ENCODE data around the gene P3H1.

P3H1 gene

DNA sequence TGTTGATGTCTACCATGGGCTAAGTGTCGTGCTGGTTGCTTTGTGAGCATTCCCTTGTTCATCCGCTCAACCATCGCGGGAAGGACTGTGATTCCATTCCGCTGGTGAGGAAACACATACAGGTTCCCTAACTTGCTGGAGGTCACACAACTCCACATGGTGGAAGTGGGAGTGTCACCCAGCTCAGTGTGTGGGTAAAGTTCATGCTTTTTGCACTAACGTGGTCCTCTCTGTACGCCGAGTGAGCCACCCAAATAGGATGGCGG is 22.7 kb downstream of the P3H1 start:
- no peak for DNase-seq (ENCODE audit: low spot score)

DNA sequence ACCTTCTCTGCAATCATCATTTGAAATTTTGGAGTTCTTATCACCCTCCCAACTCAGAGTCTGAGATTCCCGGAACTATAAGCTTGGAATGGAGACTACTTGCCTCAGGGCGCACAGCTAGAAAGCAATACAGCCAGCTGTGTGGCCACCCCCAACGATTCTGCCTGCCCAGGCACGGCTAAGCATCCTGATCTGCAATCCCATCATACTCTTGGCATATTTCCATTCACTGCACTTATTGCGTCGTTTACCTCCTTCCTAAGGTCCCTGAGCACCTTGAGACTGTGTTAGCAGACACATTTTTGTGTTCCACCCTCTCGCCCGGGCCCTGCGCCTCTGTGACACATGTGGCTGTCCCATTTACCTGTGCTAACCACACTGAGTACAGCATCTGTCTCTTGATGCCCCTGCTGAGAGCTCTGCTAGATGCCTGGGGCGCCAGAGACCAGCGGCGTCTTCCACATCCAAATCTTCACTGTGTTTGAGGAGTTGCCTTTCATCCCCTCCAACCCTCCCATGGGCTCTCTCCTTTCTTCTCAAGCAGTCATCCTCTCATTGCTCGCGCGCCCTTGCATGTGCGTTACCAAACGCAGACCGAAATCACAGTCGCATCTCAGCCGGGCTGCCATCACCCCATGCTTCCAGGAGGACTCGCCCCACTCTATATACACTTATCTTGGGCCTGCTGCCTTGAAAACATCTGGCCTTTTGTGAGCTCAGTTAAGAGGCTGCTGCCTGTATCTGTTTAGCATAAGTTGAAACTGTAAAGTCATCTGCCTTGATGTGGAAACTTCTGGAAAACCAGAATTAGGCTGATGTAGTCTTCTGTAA is 23.3 kb downstream of the P3H1 start:
- no peak for DNase-seq (ENCODE audit: low spot score)

DNA sequence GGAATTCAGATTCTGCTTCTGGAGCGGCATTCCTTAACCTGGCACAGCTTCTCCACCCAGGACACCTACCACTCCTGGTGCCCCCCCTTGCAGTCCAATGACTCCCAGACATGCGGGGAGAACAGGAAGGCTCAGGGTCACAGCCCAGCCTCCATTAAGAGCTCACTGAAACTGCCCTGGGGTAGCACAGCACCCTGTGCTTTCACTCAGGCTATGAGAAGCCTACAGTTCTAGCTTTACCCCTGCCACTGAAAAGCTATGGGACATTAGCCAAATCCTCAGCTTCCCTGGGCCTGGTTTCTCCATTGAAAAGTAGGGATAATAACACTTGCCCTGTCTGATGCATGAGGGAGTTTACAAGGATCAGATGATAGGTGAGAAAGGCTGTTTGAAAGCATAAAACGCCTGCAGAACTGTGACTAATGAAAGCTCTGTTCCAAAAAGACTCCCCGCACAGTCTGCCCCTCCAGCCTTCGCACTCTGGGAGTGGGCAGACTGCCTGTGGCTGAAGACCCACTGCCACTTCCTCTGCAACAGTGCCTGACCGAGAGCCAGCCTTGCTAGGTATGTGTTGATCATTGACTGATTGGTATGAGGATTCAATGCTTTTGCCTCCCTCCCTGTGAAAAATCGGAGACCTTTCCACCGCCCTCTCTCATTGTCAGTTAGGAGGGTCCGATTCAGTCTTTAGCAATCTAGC is 24.1 kb downstream of the P3H1 start:
- no peak for DNase-seq (ENCODE audit: low spot score)

DNA sequence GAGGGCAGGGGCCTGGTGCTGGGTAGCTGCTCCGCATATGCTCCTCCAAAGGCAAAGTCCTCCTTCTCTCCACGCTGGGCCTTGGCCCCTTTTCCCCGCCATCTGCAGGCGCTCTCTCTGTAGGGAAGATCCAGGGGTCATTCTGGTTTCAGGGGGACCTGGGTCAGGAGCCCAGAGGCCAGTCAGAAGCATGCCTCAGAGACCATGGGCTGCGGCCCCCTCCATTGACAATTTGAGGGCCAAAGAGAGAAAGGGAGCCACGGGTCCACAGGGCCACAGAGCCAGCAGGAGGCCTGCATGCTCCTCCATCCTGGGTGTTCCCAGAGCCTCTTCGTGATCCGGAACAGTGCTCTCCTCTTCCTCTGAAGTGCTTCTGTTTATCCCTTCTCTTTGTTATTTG is 24.7 kb downstream of the P3H1 start:
- no peak for DNase-seq (ENCODE audit: low spot score)

DNA sequence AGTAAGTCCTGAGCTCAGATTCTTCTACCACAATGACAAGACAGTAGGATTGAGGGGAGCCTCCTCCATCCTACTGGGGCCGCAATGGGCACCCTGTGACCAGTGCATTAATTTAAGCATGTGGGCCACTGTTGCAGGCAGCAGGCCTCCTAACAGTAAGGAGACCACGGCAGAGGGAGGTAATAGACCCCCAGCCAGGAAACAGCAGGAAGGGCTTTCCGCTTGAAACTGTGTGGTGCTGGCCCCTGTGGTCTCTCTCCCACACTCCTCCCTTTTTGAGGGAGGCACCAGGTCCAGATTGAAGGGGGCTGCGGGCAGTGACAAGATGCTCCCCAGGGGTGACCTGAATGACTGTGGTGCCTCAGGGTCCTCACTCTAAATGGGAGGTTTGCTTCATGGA is 25.1 kb downstream of the P3H1 start:
- DNase-seq (ENCODE audit: low spot score) = no peak

DNA sequence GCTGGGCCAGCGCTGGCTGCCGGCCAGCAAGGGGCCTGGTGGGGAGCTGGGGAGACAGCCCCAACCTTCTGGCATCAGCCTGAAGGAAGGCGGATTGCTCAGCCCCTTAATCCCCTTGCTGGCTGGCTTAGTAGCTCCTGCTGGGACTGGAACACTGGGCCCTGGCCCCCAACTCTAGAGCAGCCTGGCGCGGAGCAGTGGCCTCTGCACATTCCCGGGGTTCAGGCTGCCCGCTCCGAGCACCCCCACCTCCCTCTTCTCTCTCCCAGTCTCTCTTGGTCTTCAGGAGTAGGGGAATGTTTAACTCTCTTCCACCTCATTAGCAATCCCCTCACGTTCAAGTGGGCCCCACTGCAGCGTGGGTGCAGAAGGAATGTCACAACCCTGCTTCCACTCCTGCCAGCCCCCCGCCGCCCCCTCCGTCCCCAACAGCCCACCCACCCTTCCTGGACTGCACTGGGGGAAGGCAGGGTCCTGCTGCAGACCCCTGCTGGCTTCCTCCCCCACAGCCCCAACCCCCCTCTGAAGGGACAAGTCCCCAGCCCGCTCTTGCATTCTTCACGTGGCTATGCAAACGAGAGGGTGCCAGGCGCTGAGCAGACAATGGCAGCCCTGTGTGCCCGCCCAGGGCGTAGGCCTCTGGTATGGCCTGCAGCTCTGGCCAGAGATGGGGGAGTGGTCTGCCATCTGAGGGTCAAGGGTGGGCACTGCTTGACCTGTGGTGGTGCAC is 25.8 kb downstream of the P3H1 start:
- no peak for DNase-seq (ENCODE audit: low spot score)

DNA sequence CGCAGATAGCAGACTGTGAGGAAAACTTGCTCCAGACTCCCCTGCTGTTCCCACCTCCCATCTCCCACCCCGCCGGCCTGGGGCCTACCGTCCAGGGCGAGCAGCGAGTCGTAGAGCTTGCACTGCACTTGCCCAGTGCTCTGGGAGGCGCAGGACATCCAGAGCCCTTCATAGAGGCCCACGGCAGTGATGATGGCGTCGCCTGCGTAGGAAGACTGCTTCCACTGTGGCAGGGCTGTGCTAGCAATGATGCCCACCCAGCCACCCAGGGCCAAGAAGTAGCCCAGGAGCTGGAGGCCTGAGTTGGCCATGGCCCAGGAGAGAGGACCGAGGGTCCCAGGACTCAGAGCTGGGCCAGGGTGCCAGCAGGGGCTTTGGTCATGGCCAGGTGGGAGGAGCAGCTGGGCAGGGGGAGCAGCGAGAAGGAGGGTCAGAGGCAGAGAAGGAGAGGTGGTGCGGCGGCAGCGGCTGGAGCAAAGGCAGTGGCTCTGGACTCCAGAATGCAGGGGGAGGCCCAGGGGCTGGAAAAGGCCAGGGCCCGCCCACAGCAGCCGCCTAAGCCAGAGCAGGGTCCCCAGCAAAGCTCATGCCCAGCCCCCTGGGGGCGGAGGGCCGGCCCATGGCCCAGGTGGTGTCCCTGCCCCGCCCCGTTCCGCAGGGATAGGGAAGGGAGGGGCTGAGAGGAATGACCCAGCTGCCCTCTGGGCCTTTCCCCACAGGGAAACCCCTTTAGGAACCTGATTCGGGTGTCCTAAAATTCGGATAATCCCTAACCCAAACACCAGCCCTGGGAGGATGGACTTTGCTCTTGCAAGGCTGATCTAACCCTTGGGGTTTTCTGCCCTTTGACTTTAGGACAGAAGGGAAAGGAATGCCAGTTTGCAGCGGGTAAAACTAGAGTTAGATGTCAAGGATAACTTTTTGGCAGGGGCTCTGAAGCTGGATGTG is 26.8 kb downstream of the P3H1 start, which contains the start of gene CLDN19:
Gene CLDN19, minus strand, starts transcription at position 484 of the 948 bp plus-strand sequence. Its CDS starts 173 bp downstream, at position 311.
- DNase-seq (ENCODE audit: low spot score) = no peak

DNA sequence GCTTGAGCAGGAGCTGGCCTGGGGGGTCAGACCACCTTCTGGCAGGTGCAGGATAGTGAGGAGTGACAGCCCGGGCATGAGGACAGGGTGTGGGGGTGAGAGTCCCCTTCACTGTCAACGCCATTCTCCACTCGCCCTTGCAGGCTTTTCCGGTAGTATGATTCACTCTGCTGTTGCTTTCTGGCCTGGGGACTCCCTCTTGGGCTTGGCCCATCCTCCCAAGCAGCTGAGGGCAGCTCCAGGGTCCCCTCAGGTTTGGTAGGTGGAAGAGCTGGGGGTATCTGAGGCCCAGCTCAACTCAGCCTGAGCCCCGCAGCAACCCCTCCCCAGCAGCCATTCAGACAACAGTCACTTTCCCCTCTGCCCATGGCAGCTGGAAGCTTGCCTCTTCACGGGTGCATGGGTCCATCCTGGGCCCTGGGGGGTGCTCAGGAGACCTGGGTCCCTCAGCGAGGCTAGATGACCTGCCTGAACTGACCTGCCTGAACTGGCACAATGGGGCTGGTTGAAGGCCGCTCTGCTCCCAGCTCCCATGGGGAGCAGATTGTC is 28.1 kb downstream of the P3H1 start:
- DNase-seq (ENCODE audit: low spot score) = no peak

DNA sequence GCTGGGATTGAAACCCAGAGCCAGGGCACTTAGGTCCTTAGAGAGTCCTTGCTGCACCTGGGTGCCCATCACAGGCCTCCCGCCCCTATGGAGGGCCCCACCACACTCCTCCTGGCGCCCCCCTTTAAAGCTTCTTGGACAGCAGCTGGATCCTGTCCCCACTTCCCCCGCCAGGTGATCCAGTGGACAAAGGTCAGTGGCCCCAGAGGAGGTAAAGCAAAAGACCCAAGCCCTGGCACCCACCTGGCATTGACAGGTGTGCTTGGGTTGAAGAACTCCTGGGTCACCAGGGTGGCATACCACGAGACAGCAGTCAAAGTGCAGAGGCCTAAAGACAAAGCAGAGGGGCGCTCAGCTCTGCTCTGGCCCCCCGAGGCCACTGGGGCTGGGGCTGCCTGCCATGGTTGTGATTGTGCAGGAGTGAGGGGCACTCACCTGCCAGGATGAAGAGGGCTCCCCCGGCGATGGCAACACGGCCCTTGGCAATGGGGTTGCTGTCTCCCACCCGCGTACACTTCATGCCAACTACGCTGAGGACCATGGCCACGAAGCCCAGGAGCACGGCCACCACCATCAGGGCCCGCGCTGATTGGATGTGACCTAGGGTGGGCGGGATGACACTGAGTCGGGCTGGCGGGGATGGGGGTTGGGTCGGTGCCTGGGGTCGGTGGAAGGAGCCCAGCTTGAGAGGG is 28.7 kb downstream of the P3H1 start:
- DNase-seq (ENCODE audit: low spot score) = no peak

DNA sequence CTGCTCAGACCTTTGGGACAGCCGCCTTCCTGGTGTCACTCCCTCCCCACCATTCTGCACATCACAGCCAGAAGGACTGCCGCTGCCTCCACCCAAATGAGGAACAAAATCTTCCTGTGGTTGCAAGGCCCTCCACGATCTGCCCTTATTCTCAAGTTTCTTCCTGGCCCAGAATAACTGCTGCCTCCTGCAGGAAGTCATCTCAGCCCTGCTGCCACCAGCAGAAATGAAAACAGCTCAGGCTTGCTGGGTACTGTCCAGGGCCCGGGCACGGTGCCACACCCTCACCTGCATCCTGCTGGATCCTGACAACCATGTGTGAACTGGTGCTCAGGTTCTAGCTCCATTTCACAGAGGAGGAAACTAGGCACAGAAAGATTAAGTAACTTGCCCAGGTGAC is 29.6 kb downstream of the P3H1 start:
- DNase-seq (ENCODE audit: low spot score) = no peak

DNA sequence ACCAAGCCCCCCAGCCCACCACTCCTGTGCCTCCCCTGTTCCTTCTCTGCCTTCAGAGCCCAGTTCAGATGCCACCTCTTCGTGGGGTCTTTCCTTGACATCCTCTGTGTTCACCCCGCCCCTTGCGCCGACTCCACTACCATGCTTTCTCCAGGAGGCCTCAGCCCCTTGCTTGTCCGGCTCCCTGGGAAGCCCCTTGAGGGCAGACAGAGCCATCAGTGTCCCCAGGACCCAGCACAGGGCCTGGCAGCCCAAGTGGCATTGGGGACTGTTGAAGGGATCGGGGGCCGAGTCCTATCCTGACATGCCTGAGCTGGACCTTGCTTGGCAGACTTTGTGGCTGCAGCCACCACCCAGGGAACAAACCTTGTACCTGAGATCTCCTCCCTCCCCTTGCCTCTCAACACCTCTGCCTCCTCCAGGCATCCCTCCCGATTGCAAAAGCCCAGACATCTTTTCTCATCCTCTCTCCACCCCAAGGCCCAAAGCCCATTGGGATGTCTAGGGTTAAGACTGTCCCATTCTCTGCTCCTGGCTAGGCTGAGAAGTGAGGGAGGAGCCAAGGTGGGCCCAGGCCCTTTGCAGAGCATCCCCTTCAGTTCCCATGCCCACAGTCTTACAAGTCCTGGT is 30.1 kb downstream of the P3H1 start:
- DNase-seq (ENCODE audit: low spot score) = no peak

DNA sequence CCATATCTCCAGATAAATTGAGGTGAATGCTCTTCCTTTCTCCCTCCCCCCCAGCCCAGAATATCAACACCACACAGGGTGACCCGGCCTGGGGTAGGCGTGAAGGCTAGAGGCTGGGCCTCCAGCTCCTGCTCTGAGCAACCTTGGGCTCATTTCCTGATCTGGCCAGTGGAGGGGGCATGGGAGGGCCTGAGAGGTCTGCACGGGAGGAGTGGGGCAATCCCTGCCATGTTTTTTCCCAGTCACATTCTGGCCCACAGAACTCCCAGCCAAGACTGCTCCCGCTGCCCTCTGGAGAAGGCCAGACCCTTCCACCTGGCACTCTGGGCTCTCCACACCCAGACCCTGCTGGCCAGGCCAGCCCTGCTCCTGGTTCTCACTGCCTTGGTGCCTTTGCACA is 30.7 kb downstream of the P3H1 start:
- DNase-seq (ENCODE audit: low spot score) = peak; percentile 42

DNA sequence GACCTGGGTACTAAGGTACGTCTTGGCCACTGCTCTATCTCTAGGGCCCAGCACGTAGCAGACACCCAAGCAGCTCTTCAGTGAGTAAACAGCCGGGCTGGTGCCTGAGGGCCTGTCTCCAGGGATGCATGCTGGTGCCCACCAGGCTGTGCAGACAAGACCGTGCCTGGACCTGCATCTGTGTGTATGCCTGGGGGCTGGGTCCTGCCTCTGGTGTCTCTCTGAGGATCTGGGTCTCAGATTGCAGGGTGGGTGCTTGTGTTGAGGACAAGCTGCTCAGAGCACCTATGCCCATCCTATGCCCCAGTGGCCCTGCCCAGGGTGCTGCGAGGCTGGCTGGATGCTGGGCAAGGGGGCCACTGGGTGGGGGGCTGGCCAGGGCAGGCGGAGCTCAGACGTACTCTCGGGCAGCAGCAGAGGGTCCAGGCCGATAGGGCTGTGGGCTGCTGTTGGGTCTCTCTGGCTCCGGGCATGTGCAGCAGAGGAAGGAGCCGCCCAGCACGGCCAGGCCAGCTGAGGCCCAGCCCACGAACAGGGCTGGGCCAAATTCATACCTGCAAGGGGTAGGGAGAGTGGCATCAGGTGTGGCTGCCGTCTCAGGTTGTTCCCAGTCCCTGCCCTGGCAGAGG is 31.2 kb downstream of the P3H1 start:
- DNase-seq (ENCODE audit: low spot score) = no peak

DNA sequence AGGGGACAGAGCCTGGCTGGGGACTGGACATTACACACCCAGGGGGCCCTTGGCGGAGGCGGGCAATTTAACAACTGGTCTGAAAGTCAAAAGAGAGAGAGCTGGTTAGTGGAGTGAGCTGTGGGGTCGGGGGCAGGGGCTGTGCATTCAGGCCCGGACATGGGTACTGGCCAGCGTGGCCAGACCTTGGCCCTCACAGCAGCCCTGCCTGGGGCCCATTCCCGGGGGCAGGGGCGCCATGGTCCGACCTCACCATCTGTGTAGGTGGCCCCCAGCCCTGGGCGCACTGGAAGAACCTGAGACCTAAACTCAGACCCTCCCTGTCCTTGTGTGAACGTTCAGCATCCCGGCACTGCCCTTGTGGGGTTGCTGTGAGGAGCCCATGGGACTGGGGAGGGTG is 31.8 kb downstream of the P3H1 start:
- no peak for DNase-seq (ENCODE audit: low spot score)

DNA sequence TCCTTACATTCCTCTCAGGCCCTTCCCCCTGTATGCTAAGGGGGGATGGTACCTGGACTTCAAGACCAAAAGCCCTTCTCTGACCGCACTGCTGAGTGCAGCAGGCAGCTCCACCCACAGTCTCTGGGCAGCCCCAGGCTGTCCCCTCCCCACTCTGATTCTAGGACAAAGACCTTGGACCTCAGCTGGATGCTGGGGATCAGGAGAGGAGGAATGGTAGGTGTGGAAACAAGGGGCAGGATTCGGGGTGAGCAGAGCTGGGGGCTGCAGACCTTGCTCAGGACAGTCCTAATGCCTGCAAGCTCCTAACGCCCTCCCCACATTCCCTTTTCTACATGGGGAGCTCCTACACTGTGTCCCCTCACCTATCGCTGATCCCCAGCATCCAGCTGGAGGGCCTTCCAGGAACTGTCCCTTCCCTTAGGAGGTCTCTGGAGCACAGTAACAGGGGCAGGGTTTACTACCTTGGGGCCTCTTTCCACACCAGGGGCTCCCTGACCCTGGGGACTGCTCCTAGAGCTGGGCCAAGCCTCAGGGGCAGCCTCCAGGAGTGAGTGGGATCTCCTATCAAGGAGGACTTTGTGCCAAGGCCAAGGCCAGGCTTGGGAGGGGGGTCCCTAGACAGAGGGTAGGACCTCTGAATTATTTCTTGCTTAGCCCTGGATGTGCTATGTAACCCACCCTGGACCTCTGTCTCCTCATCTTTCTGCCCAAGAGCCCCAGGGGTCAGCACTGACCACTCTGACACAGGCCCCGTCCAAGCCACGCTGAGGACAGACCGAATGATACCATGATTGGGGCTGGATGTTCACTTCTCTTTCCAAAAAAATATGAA is 32.4 kb downstream of the P3H1 start:
- no peak for DNase-seq (ENCODE audit: low spot score)

DNA sequence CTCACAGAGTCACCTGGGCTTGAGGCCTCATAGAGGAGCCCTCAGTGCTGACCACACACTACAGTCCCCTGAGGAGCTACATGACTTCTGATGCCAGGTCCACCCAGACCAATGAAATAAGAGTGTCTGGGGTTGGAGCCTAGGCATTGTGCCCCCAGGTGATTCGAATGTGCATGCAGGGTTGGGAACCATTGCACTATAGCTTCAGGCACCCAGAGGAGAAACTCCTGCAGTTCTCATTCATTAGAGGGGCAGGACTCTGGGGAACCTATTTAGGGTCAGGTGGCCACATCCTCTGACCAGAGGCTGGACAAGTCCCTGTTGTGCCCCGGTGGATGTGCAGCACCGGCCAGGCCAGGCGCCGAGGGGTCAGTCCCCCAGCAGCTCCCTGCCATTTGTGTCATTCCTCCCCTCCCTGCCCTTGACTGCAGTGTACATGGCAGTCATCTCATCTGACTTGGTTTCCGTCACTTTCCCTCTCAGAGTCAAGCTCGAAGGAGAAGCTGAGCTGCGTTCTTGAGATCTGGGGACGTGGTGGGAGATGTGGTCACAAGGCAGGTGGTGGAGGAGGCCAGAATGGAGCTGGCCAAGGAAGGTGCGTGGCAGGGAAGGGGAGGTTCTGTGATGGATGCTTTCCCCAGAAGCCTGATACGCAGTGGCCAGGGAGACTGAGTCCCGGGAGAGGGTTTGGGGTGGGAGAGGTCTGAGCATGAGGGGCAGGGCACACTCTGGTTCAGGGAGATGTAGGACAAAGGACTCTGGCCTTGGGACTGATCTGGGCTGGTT is 33.2 kb downstream of the P3H1 start:
- no peak for DNase-seq (ENCODE audit: low spot score)

DNA sequence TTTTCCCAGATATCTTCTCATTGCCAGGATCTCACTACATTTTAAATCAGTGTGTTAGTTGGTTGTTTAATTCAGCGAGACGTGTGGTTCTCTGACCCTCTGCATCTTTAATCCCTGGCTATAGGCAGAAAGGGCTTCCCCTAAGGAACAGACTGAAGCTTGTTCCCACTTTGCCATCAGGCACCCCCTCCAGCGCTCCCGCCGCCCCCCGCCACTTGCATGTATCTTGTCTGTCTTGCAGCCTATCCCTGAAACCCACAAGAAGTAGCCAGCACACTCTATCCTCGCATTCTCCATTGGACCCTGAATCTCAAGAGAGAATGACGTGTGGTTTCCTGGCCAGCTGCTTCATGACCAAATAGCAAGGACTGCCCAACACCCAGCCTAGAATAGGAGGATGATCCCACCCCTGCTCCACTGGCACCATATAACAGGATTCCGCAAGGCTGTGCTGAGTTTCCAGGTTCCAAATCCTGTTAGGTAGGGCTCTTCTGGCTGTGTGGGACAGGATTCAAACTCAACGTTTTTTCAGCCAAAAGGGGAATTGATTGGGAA is 34.6 kb downstream of the P3H1 start:
- DNase-seq (ENCODE audit: low spot score) = no peak

DNA sequence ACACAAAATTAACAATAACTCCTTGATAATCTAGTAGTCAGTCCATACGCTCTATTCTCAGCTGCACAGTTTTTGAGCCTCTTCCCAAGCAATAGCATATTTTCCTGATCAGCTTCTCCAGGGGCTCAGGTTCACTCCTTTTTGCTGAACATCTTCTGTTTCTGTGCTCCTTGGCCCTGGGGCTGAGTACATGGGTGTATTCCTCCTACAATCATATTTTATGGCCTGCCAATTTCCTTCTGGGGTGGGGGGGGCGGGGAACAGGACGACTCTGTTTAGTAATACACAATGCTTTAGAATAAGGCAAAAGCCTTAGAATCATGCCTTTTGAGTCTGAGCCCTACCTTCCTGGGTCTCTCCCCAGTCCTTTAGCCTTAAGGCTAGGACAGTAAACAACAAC is 35.2 kb downstream of the P3H1 start:
- no peak for DNase-seq (ENCODE audit: low spot score)
